K562 (cell line): ENCODE results near the gene TMEM131L. TPM values are rescaled to one million over a fixed set of nuclear protein-coding genes. Genes with fewer than 3 reads are reported as not detected.

Experiments used
- BRD4 ChIP-seq: fragments of 200-600 bp; sonication (generic); IDR thresholded peaks from 2 replicates; pipeline ENCODE4 v1.6.1; 2017; ENCODE audit warnings: inconsistent platforms
- CBX2 ChIP-seq: fragments of 200-600 bp; sonication (generic); IDR thresholded peaks from one replicate; pipeline ENCODE4 v1.6.1; 2012; ENCODE audit warnings: mild to moderate bottlenecking, low read length, inconsistent platforms; ENCODE audit not compliant: insufficient read depth, poor library complexity, severe bottlenecking
- CEBPB ChIP-seq: fragments of 450-650 bp; IDR thresholded peaks from 2 replicates; pipeline ENCODE4 v1.6.1; 2016; ENCODE audit warnings: missing genetic modification characterization, missing compliant biosample characterization
- EGR1 ChIP-seq: fragments of 450-650 bp; conservative IDR thresholded peaks from 2 replicates; pipeline ENCODE4 v1.6.1; 2017; ENCODE audit warnings: mild to moderate bottlenecking
- GATA2 ChIP-seq: sonication (generic); formaldehyde crosslinking; IDR thresholded peaks from 2 replicates; pipeline ENCODE4 v1.4.0; 2020; ENCODE audit warnings: mild to moderate bottlenecking, missing genetic modification reagents
- HMGN3 ChIP-seq: IDR thresholded peaks from 2 replicates; pipeline ENCODE4 v1.6.1; 2011; ENCODE audit warnings: borderline replicate concordance, low read depth, mild to moderate bottlenecking, mixed read lengths, low read length; ENCODE audit not compliant: insufficient read length; ENCODE audit errors: extremely low read depth
- HNRNPLL ChIP-seq: fragments of 200-400 bp; formaldehyde crosslinking; IDR thresholded peaks from 2 replicates; pipeline ENCODE4 v1.6.1; 2017; ENCODE audit warnings: low read length, low read depth, mild to moderate bottlenecking; ENCODE audit not compliant: poor library complexity, severe bottlenecking
- KDM2B ChIP-seq: fragments of 250-450 bp; sonication (Bioruptor Pico); IDR thresholded peaks from 2 replicates; pipeline ENCODE4 v1.8.0; 2021; ENCODE audit warnings: mild to moderate bottlenecking, moderate library complexity
- KDM5B ChIP-seq: fragments of 200-600 bp; sonication (generic); IDR thresholded peaks from 2 replicates; pipeline ENCODE4 v1.6.1; 2012; ENCODE audit warnings: low read depth, mild to moderate bottlenecking, moderate library complexity, low read length, control low read depth, inconsistent platforms; ENCODE audit not compliant: insufficient replicate concordance
- MEF2A ChIP-seq: IDR thresholded peaks from 2 replicates; pipeline ENCODE4 v1.6.1; 2011; ENCODE audit warnings: low read depth, mild to moderate bottlenecking, low read length, moderate library complexity; ENCODE audit not compliant: control insufficient read depth
- POLR2A ChIP-seq: fragments of 450-650 bp; conservative IDR thresholded peaks from 2 replicates; pipeline ENCODE4 v1.6.1; 2016
- POLR2G ChIP-seq: fragments of 200-400 bp; formaldehyde crosslinking; IDR thresholded peaks from 2 replicates; pipeline ENCODE4 v1.6.1; 2017; ENCODE audit warnings: low read depth, mild to moderate bottlenecking, antibody characterized with exemption, low read length, moderate library complexity
- POLR3A ChIP-seq: IDR thresholded peaks from 2 replicates; pipeline ENCODE4 v1.6.1; 2011; ENCODE audit warnings: borderline replicate concordance, mild to moderate bottlenecking, moderate library complexity; ENCODE audit not compliant: insufficient read length, insufficient read depth; ENCODE audit errors: extremely low read depth
- SETDB1 ChIP-seq: IDR thresholded peaks from one replicate; pipeline ENCODE4 v1.6.1; 2012; ENCODE audit warnings: low read length, control low read depth, inconsistent platforms
- SIN3A ChIP-seq, 2 experiments: fragments of 150-350 bp in 1 of 2; IDR thresholded peaks; 2 replicates each; pipeline ENCODE4 v1.6.1; 2011 to 2016; ENCODE audit warnings: borderline replicate concordance in 2 of 2, low read depth in 2 of 2, low read length in 2 of 2, mild to moderate bottlenecking in 2 of 2, moderate library complexity in 2 of 2; ENCODE audit not compliant: control insufficient read depth in 1 of 2
- SLC30A9 ChIP-seq: fragments of 250-450 bp; sonication (Bioruptor Pico); IDR thresholded peaks from 2 replicates; pipeline ENCODE4 v1.8.0; 2022; ENCODE audit warnings: mild to moderate bottlenecking, moderate library complexity
- SUPT5H ChIP-seq: fragments of 450-650 bp; IDR thresholded peaks from 2 replicates; pipeline ENCODE4 v1.6.1; 2016
- TBL1XR1 ChIP-seq, 2 experiments: IDR thresholded peaks; 2 replicates each; pipeline ENCODE4 v1.6.1; 2012; ENCODE audit warnings: improper control_type of control experiment in 2 of 2, low read length in 2 of 2, mild to moderate bottlenecking in 1 of 2
- ZBTB43 ChIP-seq: sonication (generic); formaldehyde crosslinking; IDR thresholded peaks from 2 replicates; pipeline ENCODE4 v1.8.0; 2023; ENCODE audit warnings: mild to moderate bottlenecking, missing genetic modification reagents
- ZBTB7A ChIP-seq: IDR thresholded peaks from 2 replicates; pipeline ENCODE4 v1.6.1; 2011; ENCODE audit warnings: low read depth, mild to moderate bottlenecking, low read length, moderate library complexity, borderline replicate concordance; ENCODE audit not compliant: control insufficient read depth
- polyA plus RNA-seq, 8 experiments: library from polyadenylated mRNA; depleted of rRNA in 4 of 8; stranded (reverse) in 5 of 8; unstranded in 3 of 8; fragments of >200 nt; fragmentation: Nextera tagmentation in 2 of 8; fragmentation: Illumina TruSeq in 1 of 8; extraction: Ambion mirVana in 2 of 8; extraction: Trizol in 1 of 8; gene quantifications; 2 replicates each; pipeline versions ENCODE4 v1.2.1 to v1.2.3, GENCODE V29; 2011 to 2014; ENCODE audit warnings: inconsistent platforms in 1 of 8, missing spikeins in 1 of 8
- total RNA-seq, 7 experiments: library from RNA; depleted of rRNA in 6 of 7; stranded (reverse); fragments of >200 nt in 6 of 7; fragmentation: Illumina TruSeq in 2 of 7; extraction: Trizol in 2 of 7; gene quantifications; 2 replicates each; pipeline versions ENCODE4 v1.2.1 to v1.2.3, GENCODE V29; 2011 to 2021; ENCODE audit warnings: low replicate concordance in 1 of 7
- TF ChIP-seq, protein P1 (sequence below): sonication (generic); formaldehyde crosslinking; IDR thresholded peaks from 2 replicates; pipeline ENCODE4 v1.8.0; 2022; ENCODE audit warnings: mild to moderate bottlenecking, missing genetic modification reagents, borderline replicate concordance
- TF ChIP-seq, protein P2 (sequence below), 3 experiments: IDR thresholded peaks in 2 of 3; conservative IDR thresholded peaks in 1 of 3; 2 replicates each; pipeline ENCODE4 v1.5.1; 2011 to 2012; ENCODE audit warnings: low read length in 3 of 3, mild to moderate bottlenecking in 3 of 3, control low read depth in 2 of 3, improper control_type of control experiment in 1 of 3, inconsistent platforms in 1 of 3, low read depth in 1 of 3, mixed read lengths in 1 of 3, moderate library complexity in 1 of 3; ENCODE audit not compliant: insufficient read depth in 2 of 3

Gene TMEM131L
- total and polyA plus RNA-seq, 9 of the 15 experiments (the other 6 are each of a cell fraction or from before 2014, with no cell fraction given) = 1.2 to 20.8 (median 12.9) TPM

DNA sequence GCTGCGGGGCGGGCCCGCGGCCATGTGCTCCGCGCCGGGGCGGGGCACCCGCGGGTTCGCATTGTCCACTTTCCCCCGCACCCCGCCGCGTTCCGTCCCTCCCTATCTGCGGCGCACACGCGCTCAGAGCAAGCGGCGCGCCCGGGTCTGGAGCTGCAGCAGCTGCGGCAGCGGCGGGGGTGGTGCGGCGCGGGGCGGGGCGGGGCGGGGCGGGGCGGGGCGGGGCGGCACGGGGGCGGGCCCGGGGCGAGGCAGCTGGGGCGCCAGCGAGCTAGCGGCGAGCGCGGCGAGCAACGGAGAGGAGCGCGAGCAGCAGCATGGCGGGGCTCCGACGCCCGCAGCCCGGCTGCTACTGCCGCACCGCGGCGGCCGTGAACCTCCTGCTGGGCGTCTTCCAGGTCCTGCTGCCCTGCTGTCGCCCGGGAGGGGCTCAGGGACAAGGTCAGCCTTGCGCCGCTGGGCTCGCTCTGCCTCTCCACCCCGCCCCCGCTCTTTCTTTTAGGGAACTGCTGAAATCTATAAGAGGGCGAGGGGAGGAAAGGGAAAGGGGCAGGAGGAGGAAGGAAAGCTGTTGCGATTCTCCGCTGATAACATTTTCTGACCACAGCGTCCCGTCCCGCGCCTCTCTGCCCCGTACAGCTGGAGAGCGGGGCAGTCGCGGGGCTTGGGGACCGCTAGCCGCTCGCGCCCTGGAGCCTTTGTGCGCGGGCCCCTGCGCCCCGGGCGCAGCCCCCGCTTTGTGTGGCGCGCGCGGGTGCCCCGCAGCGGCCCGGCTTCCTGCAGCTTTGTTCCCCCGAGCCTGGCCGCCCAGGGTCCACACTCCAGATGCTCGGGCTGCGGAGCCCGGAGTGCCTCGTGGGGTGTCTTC lies at the start of gene TMEM131L (continued):
- TF ChIP-seq, protein P1, sequence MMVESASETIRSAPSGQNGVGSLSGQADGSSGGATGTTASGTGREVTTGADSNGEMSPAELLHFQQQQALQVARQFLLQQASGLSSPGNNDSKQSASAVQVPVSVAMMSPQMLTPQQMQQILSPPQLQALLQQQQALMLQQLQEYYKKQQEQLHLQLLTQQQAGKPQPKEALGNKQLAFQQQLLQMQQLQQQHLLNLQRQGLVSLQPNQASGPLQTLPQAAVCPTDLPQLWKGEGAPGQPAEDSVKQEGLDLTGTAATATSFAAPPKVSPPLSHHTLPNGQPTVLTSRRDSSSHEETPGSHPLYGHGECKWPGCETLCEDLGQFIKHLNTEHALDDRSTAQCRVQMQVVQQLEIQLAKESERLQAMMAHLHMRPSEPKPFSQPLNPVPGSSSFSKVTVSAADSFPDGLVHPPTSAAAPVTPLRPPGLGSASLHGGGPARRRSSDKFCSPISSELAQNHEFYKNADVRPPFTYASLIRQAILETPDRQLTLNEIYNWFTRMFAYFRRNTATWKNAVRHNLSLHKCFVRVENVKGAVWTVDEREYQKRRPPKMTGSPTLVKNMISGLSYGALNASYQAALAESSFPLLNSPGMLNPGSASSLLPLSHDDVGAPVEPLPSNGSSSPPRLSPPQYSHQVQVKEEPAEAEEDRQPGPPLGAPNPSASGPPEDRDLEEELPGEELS (CRISPR knock-in tag) = peak; percentile 10; the same call in 1 of the 2 replicates
- TF ChIP-seq SUPT5H (peak; percentile 63), HNRNPLL (peak; percentile 79), SLC30A9 (CRISPR knock-in tag) (no peak), MEF2A (no peak), SIN3A (IDR thresholded peaks at IDR 0.05; ENCODE audit: borderline replicate concordance in 2 of 2, control insufficient read depth in 1 of 2, low read depth in 2 of 2, low read length in 2 of 2) (peak; percentile 46 to 92; a peak in 2 of 4 replicates), ZBTB7A (peak; percentile 74; the same call in 1 of the 2 replicates), CEBPB (no peak), HMGN3 (peak; percentile 84), KDM2B (CRISPR knock-in tag) (peak; percentile 63; the same call in 1 of the 2 replicates), EGR1 (peak; percentile 88), GATA2 (CRISPR knock-in tag) (no peak), ZBTB43 (CRISPR knock-in tag) (no peak), POLR2G (peak; percentile 89), POLR3A (no peak), KDM5B (peak; percentile 77), CBX2 (no peak), BRD4 (no peak), TBL1XR1 (IDR thresholded peaks at IDR 0.05; ENCODE audit: low read length in 2 of 2) (peak in 1 of 2 experiments; percentile 64; a peak in 1 of 4 replicates), POLR2A (peak; percentile 78), SETDB1 (no peak)
- TF ChIP-seq, protein P2, sequence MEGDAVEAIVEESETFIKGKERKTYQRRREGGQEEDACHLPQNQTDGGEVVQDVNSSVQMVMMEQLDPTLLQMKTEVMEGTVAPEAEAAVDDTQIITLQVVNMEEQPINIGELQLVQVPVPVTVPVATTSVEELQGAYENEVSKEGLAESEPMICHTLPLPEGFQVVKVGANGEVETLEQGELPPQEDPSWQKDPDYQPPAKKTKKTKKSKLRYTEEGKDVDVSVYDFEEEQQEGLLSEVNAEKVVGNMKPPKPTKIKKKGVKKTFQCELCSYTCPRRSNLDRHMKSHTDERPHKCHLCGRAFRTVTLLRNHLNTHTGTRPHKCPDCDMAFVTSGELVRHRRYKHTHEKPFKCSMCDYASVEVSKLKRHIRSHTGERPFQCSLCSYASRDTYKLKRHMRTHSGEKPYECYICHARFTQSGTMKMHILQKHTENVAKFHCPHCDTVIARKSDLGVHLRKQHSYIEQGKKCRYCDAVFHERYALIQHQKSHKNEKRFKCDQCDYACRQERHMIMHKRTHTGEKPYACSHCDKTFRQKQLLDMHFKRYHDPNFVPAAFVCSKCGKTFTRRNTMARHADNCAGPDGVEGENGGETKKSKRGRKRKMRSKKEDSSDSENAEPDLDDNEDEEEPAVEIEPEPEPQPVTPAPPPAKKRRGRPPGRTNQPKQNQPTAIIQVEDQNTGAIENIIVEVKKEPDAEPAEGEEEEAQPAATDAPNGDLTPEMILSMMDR (IDR thresholded peaks at IDR 0.05 in 2 of 3, conservative IDR thresholded peaks at IDR 0.05 in 1 of 3; ENCODE audit: insufficient read depth in 2 of 3, low read depth in 1 of 3, low read length in 3 of 3) = peak; percentile 30 to 68 (median 46); a peak in 3 of 6 replicates
